HG02588 (cell line): Measurements from ENCODE around the gene SPEF1.

ENCODE experiments used
- ATAC-seq: cut with Tn5 transposase; IDR thresholded peaks from one replicate; pipeline ENCODE4 v1.9.1; 2021; ENCODE audit warnings: mild to moderate bottlenecking, moderate library complexity; ENCODE audit not compliant: unreplicated experiment

The SPEF1 gene

DNA sequence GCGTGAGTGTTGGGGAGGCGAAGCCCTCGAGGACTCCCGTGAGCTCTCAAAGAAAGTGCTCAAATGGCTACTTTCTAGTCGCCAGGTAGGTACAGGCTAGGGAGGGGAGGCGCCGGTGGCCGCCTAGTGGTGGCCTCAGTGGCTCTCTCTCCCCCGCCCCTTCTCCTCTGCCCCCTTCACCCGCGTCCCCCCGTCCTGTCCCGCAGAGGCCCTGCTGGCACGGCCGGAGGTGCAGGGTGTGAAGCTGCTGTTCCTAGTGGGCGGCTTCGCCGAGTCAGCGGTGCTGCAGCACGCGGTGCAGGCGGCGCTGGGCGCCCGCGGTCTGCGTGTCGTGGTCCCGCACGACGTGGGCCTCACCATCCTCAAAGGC, 30.0 kb downstream of the SPEF1 start:
- no peak for ATAC-seq

DNA sequence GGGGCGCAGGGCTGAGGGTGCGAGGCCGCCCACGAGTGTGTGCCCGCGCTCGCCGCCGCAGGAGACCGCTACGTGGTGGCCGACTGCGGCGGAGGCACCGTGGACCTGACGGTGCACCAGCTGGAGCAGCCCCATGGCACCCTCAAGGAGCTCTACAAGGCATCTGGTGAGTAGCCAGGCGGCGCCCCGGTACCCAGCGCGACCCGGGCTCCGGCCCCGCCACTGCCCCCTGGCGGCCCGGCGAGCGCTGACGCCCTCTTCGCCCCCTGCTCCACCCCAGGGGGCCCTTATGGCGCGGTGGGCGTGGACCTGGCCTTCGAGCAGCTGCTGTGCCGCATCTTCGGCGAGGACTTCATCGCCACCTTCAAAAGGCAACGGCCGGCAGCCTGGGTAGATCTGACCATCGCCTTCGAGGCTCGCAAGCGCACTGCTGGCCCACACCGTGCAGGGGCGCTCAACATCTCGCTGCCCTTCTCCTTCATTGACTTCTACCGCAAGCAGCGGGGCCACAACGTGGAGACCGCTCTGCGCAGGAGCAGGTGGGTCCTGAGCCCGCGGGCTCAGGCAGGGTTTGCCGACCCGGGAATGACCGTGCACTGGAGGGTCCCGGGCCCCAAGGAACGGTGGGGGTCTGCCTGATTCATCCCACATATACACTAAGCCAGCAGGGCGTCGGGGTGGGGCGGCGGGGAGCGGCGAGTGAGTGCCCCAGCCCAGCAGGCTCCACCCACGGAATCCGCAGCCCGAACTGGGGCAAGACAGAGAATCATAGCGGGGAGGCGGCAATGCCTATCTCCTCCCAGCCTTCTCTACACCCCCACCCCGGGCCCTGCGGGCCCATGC, 31.3 kb downstream of the SPEF1 start:
- no peak for ATAC-seq

DNA sequence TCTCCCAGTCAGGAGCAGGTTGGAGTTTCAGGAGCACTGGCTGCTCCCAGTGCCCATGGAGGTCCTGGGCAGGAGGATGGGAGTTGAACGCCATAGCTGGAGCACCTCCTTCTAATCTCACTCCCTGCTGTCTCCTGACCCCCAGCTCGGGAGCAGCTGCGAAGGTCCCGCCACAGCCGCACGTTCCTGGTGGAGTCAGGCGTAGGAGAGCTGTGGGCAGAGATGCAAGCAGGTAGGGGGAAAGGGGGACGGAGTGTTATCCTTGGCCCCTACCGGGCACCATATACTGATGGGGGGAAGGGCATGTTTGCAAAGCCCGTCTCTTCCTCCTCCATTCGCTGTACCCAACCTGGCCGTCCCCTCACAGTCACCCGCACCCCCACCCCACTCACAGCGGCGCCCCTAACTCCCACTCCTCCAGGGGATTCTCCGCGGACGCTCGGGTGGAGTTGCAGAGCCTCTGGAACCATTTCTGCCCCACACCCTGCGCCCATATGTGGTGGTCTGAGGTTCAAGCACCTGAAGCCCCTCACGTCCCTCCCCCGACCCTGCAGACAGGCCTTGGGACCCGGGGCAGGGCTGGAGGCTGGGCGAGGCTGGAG, 32.1 kb downstream of the SPEF1 start:
- ATAC-seq = no peak

DNA sequence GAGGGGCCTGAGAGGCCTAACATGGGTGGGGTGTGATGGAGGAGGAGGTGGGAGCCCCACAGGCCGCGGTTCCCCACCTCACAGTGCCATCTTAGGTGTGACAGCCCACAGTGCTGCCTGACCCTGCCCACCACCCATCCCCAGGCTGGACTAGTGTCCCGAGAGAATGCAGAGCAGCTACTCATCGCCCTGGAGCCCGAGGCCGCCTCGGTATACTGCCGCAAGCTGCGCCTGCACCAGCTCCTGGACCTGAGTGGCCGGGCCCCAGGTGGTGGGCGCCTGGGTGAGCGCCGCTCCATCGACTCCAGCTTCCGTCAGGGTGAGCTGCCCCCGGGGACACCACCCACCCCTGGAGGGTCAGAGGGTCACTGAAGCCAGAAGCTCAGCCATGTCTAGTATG, 33.2 kb downstream of the SPEF1 start:
- ATAC-seq = no peak

DNA sequence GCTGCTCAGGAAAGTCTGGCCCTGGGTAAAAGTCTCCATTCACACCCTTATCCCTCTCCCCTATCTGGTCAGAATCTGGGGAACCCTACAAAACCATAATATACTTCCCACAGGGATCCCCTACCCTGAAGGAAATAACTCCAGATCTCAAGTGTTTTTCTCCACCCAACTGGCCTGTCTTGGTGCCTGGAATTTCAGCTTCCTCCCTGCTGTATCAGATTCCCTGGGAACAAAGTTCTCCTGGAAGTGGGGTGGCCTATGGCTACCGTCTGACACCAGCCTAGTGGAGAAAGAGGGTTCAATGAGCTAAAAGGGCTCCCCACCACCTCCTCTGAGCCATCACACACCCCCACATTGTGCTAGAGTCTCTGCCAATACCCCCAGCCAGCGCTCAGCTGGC, 33.8 kb downstream of the SPEF1 start:
- no peak for ATAC-seq

DNA sequence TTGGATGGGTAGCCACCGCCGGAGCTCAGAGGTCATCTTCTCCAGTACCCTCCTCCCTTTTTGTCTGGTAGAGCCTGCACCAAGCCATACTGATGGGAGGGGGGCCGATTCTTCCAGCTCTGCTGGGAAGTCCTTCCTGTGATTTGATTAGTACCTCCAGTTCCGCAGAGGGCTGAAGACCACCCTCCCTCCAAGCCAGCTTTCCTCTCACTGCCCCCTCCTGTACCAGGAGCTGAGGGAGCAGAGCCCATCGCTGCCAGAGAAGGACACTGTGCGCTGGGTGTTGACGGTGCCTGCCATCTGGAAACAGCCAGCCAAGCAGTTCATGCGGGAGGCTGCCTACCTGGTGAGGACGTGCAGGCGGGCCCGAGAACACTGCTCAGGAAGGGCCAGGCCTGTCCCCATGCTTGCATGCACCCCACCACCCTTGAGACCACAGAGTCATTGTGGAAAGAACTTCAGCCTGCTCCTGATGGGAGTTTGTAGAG, 35.5 kb downstream of the SPEF1 start:
- ATAC-seq = no peak

DNA sequence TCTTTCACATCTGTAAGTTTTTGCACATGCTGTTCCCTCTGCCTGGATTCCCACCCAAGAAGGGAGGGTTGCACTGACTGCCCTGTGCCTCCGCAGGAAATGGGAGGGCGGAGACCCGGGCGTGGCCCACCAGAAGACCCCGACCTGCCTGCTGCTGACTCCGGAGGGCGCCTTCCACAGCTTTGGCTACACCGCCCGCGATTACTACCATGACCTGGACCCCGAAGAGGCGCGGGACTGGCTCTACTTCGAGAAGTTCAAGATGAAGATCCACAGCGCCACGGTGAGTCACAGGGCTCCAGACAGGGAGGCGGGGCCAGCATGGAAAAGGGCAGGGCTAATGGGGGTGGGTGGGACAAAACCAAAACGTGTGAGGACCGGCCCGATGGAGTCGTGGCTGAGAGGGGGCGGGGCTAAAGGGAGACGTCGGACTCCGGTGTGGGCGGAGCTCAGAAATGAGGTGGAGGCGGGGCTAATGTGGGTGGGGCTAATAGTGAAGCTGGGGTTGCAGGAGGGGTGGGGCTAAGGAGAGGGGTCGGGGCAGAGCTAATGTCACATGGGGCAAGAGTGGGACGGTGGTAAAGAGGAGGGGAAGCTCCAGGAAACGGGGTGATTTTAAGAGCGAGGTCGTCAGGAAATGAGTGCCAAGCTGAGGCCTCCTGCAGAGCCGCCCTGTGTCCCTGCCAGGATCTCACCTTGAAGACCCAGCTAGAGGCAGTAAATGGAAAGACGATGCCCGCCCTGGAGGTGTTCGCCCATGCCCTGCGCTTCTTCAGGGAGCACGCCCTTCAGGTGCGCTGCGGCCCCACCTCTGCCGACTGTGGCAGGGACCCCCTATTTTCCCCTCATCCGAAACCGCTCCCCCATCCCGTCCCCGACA, 36.2 kb downstream of the SPEF1 start:
- no peak for ATAC-seq

DNA sequence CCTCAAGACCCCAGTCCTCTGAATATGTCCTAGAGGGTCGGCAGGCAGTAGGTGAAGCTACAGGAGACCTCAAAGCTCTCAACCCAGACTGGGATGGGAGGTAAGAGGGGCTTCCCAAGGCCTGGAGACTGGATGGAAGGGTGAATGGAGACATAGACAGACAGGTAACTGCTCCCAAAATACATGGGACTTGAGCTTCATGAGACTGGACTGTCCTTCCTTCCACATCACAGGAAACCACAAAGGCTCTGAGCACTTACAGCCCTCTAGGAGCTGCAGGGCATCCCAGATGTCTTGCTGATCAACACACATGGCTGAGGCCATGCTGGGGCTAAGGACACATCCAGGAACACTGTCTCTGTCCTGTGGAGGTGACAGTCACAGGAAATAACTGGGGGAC, 37.2 kb downstream of the SPEF1 start:
- ATAC-seq = no peak

DNA sequence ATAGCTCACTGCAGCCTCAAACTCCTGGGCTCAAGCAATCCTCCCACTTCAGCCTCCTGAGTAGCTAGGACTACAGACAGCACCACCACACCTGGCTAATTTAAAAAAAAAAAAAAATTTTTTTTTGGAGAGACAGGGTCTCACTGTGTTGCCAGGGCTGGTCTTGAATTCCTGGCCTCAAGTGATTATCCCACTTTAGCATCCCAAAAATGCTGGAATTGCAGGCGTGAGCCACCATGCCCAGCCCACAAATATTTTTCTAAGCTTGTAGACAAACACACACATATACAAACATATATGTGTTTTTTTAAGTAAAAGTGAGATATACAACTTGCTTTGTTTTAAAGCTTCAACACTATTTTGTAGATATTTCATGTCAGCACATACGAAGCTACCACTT, 38.0 kb downstream of the SPEF1 start:
- ATAC-seq = no peak

DNA sequence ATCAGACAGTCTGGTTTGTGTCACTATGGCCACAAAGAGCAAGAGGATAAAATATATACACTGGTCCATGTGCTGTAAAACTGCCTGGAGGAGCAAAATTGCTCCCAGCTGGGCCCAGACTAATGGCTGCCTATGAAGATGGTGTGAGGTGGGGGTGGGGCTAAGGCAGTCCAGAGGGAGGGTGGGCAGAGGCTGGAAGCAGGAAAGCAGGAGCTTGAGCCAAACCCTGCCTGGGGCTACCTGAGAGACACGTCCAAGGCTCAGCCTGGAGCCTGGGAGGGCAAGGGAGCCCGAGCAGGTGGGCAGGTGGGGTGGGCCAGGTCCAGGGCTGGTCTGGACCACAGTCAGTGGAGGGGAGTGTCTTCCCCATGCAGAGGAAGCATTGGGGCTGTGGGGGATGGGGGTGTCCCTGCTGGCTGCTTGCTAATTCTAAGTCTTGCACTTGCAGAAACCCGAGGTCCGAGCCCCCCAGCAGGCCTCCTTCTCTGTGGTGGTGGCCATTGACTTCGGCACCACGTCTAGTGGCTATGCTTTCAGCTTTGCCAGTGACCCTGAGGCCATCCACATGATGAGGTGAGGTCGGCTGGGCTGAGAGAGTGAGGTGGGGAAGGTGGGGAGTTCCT, 39.3 kb downstream of the SPEF1 start:
- no peak for ATAC-seq

DNA sequence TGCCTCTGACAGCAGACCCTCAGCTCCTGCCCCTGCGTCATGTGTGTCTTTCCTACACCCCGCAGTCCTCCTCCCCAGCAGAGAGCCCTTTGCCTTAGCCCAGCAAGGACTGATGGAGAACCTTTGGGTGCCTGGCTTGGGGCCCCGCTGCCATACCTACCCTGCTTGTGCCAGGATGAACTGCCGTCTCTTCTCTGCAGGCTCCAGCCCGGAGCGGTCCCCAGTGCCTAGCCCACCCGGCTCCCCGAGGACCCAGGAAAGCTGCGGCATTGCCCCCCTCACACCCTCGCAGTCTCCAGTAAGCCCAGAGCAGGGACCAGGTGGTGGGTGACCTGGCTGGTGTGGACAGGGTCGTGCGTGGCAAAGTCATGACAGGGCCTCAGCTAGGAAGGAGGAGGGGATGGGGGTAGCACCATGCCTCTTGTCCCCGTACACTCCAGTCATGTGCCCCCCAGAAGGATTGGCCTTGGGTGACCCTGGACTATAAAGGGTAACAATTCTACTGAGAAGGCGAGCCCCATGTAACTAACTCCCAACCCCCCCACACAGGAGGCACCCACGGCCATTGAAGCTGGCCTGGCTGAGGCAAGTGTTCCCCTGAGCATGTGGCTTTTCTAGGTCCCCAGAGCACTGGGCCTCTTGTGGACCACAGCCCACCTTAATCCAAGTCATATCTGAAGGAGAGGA, 40.5 kb downstream of the SPEF1 start:
- no peak for ATAC-seq

DNA sequence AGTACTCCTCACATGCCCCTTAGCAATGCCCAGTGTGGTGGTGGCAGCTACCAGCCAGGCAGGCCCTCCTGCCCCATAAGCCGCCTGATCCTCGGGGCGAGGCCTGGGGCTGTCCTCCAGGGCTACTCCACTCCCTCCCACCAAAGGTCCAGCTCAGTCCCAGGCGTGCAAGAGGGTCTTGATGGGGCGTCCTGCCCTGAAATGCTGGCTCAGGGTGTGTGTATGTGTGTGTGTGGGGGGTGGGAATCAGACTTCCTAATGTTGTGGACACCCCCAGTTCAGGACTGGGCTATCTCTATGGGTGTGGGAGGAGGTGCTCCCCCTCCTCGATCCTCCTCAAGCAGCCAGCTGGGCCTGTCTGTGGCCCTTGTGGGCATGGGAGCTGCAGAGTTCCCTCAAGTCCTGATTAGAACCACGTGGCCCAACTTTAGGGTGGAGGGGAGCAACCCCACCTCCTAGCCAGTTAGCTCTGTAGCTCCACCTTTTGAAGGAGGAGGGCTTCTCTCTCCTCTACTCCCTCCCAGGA, 41.3 kb downstream of the SPEF1 start:
- ATAC-seq = no peak

DNA sequence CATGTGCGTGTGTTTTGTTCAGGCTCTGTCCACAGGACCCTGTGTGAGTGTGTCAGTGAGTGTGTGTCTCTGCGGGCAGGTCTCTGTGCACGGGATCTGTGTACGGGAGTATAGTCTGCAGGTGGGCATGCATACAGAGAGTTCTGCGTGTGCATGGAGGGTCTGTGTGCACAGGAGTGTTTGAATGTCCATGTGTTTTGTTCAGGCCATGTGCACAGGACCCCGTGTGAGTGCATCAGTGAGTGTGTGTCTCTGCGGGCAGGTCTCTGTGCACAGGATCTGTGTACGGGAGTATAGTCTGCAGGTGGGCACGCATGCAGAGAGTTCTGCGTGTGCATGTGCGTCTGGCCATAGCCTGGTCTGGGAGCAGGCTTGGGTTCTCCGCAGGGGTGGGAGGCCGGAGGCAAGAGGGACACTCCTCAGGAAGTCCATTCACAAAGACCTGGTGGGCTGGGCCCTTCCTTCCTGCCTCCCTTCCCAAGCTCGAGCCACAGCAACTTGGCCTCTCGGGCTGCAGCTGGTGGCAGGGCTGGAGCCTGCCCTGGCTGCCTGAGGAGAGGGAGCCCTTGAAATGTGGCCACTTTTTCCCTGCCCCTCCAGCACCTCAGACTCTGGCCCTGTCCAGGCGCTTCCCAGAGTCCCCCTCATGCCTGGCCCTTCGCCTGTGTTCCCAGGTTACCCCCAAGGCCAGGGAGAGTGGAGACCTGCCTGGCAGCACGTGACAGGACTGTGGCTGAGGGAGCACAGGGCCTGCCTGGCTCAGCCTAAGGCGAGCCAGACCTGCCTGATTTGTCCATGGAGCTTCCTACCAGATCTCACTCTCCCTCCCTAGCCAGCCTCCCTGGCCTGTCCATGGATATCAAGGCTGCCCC, 42.0 kb downstream of the SPEF1 start:
- ATAC-seq = no peak

DNA sequence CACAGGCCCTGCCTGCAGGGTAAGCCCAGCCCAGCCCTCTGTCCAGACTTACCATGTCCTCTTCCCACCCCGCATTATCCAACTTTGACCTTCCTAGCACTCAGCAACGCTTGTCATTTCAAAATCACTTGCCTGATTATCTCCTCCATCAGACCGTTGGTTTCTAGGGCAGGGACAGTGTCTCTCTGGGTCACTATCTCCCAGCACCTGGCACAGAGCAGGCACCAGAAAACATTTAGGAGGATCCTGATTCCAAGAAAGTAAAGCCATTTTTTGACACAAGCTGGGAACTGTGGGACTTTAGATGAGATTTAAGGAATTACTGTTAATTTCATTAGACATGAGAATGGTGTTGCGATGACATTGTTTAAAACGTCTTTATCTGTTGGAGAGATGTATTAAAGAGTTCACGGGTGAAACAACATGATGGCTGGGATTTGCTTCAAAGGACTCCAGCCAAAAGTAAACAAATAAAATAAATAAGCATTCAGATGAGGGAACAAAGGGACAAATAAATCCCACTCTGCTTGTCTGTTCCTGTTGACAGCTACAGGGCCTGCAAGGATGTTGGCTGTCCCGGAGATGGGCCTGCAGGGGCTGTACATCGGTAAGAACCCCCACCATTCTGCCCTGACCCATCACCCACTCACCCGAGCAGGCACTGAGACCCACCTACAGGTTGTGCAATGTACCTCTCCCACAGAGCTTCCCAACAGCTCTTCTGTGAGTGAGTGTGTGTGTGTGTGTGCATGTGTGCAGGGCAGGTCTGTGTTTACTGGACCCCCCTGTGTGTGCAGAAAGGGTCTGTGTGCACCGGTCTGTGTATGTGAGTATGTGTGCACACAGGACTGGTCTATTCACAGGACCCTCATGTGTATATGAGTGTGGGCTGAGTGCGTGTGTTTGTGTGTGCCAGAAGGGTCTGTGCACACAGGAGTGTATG, 42.9 kb downstream of the SPEF1 start:
- ATAC-seq = no peak

DNA sequence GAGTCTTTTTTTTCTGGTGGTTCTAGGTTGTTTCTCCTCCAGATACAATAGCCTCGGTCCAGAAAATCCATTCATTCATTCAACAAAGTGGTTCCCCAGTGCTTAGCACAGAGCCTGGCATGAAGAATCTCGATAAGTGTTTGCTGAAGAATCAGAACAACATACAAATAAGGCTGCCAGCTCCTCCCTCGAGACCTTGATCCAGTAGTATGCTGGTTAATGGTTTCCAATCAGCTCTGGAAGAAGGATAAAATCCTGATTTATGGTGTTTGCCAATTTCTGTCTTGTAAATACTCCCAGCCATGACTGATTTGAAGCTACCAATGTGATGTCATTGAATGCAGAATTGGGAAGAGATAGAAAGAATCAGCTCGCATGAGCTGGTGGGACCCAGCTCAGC, 45.5 kb downstream of the SPEF1 start:
- no peak for ATAC-seq

DNA sequence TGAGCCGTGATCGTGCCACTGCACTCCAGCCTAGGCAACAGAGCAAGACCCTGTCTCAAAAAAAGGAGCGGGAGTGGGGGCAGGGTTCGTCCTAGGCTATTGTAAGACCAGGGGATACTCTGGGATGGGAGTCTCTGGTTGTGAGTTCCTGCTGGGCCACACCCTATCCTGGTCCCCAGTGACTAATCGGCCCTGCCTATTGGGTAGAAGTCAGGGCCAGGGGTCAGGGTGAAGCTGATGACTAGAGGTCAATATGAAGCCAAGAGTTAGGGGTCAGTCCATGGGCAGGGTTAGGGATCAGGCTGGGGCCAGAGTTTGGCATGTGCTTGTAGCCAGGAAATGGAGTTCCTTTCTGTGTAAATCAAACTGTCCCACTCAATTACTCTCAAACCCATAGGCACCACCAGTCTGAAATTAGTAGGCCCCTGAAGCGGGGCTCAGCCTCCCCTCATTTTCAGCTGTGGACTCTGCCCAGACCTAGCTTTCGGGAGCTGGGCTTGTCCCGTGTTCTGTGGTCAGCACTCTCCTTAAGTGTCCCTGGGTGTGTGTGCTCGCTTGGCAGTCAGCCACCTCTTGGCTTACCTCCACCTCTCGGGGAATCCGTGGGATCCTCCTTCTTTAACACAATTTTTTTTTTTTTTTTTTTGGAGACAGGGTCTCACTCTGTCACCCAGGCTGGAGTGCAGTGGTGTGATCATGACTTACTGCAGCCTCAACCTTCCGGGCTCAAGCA, 47.0 kb downstream of the SPEF1 start:
- ATAC-seq = no peak

DNA sequence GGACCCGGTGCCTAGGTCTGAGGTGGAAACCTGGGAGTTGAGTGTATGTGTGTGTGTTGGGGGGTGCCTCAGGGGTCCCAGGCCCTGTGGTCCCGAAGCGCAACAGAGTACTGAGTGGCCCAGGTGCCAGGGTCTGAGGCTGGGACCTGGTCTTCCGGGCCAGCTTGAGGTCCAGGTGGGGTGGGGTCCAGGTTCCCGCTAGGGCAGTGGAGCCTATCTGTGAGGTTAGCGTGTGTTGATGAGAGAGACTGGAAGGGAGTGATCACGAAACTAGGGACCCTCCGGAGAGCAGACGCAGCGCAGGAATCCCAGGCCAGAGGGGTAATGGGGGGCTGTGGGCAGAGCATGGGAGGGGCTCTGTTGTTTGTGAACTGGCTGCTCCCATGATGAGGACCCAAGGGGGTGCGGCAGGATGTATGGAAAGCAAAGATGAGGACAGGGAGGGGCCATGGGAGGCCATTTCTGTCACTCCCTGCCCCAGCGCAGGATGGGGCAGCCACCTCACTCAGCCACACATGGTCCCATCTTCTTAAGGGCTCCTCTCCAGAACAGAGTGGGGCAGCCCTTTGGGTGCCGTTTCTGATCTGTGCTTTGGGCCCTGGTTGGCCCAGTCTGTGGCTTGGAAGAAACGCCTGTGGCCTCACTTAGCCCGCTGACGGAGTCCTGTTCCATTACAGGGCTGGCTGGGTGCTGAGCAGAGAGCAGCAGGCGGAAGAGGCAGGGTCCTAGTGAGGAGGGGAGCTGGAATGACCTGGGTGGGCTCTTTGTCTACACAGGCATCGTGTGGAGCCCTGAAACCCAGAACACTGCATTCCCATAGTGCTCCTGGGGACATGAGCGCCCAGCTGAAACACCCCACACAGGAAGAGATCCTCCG, 47.9 kb downstream of the SPEF1 start:
- ATAC-seq = no peak
